NCI-H2196 treated with DMSO at 0.1 percent for 48 hours (cell line): ENCODE measurements around the gene DNAJA1.
A peak's percentile ranks its signal among the peaks of the same experiment; 100 is the strongest.
"Not testable (repeated sequence)": the region's sequence is repeated elsewhere in the genome, so short reads cannot be mapped to it uniquely, and the experiment has no call there.

Experiments
- DNase-seq: peaks from one replicate; lab custom pipeline; 2025; ENCODE audit not compliant: unreplicated experiment; lab: John Stamatoyannopoulos, UW

The DNAJA1 gene

DNA sequence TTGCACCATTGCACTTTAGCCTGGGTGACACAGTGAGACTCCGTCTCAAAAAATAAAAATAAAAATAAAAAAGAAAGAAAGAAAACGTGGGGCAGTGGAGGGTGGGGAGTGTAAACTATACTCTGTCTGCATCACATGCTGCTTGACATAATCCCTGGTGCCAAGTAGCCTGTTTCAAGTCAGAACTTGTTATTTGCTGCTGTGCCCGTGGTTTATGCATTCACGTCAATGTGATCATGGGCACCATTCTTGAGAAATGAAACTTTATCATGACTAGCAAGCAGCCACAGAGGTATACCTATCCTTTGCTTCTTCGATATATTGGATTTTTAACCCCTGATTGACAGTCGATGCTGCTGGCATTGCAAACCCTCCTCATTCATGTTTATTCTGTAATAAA lies 55.5 kb downstream of the DNAJA1 start:
- DNase-seq: no peak

DNA sequence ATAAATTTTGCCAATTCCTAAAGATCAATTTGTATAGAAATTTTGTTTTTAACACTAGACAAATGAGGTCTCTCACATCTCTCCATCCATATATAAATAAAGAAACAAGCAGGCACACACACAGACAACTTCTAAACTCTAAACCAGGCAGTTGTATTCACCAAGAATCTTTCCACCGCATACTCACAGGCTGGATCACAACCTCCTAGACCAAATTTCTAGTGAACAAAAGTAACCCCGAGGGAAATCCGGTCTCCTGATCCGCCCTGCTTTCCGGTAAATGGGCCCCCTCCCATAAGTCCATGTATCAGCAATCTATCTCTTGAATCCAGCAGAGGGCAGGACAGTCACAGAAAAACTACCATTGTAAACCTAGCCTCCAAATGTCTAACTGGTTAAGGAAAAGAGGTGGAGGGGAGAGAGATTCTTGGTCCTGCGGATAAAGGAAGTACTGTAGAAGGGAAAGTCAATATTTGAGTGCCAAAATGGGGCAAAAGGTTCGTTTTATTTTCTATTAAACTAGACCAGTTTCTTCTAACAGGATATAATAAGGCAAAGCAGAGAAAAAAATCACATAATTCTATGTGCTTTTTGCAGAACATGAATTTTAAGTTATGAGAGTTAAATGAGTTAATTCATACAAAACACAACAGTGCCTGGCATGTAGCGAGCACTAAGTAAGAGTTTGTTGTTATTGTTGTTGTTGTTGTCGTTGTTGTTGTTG lies 56.2 kb downstream of the DNAJA1 start:
- peak; percentile 76 for DNase-seq

DNA sequence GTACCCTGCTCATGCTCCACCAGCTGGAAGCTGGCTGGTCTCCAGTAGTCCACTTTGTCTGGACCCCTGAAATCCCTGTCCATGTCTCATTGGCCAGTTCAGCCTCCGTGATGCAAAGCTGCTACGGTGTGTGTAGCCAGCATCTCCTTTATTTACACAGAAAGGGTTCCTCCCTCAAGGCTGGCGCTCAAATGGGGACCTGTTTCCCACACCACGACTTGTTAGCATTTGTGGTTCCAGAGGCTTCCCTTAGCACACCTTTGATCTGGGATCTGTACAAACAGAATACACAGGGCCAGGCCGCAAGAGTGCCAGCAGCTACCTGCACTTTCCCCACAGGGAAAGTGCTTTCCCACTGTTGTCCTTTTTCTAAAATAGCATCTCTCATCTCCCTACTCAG lies 57.1 kb downstream of the DNAJA1 start:
- DNase-seq: no peak

DNA sequence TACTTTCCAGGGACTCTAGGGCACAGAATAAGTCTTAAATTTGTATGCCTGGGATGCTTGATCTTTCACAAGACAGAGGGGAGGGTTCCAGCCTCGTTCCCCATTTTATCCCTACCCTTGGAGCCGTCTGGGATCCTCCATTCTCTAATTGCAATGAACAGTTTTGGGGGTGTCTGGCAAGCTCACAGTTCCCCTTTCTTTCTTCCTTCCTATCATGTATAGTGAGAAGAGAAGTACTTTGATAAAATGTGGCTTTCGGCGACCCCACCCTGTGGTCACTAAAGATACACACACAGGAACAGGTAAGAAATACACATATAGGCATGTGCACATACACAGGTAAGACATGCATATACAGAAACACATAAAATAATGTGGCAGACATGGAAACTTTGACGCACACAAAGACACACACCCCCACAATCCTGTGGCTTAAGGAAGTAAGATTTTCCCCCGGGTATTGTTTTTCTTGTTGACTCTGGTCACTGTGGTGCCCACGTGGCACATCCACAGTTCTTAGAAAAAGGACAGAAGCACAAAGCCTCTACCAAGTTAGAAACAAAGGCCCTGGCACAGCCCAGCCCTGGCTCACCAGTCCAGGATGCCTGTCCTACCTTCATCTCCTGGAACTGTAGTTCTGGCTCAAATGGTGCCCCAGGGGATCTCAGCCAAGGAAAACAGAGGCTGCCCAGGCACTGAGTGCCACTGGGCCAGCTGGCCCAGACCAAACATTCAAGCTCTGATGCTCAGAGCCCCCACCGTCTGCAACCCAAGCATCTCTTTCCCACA lies 57.7 kb downstream of the DNAJA1 start:
- no peak for DNase-seq

DNA sequence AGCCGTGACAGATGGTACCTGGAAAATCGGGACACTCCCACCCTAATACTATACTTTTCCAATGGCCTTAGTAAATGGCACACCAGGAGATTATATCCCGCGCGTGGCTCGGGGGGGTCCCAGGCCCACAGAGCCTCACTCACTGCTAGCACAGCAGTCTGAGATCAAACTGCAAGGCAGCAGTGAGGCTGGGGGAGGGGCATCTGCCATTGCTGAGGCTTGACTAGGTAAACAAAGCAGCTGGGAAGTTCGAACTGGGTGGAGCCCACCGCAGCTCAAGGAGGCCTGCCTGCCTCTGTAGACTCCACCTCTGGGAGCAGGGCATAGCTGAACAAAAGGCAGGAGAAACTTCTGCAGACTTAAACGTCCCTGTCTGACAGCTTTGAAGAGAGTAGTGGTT lies 60.6 kb downstream of the DNAJA1 start:
- not testable (repeated sequence) for DNase-seq
